Urothelium cell line (cell line): Measurements from ENCODE around the gene NLRP9.
"Not testable (repeated sequence)": the region's sequence is repeated elsewhere in the genome, so short reads cannot be mapped to it uniquely, and the experiment has no call there.

Experiments used
- DNase-seq: peaks from one replicate; pipeline ENCODE4 v3.0.0; 2011; ENCODE audit warnings: low spot score, mixed read lengths
- FAIRE-seq: peaks from 2 replicates; lab custom pipeline; 2011; peaks lifted over from hg19 to GRCh38; lab: Jason Lieb, UNC

NLRP9 gene

GRCh38 chr19:55738302-55738701, at the start of gene NLRP9:
Gene NLRP9, minus strand, starts transcription at chr19:55738402. Its CDS starts 28 bp downstream, at chr19:55738374.
- DNase-seq (no peak), FAIRE-seq (no peak)

DNA sequence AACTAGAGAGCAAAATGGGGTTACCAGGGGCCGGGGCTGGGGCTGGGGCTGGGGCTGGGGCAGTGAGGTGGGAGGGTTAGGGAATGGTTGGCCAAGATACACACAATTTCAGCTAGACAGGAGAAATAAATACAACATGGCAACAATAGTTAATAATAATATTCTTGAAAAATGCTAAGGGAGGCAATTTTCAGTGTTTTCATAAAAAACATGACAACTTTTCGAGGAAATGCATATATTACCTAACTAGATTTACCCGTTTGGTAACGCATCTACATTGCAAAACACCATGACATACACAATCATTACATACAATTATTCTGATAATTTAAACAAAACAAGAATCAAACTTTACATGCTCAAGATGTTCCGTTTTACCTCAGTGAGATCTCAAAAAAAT, 42.9 kb upstream of the NLRP9 start:
- DNase-seq (no peak), FAIRE-seq (no peak)

DNA sequence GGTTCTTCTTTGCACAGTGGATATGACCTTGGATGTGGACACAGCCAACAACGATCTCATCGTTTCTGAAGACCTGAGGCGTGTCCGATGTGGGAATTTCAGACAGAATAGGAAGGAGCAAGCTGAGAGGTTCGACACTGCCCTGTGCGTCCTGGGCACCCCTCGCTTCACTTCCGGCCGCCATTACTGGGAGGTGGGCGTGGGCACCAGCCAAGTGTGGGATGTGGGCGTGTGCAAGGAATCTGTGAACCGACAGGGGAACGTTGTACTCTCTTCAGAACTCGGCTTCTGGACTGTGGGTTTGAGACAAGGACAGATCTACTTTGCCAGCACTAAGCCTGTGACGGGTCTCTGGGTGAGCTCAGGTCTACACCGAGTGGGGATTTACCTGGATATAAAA, 40.1 kb upstream of the NLRP9 start:
- FAIRE-seq (no peak), DNase-seq (peak; percentile 23)

DNA sequence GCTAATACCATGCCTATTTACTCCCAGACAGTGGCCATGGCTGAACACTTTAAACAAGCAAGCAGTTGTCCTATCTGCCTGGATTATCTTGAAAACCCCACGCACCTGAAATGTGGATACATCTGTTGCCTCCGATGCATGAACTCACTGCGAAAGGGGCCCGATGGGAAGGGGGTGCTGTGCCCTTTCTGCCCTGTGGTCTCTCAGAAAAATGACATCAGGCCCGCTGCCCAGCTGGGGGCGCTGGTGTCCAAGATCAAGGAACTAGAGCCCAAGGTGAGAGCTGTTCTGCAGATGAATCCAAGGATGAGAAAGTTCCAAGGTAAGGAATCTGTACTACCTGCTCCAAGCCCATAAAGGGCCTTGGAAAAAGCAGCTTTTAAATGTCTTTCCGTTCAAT, 39.3 kb upstream of the NLRP9 start:
- no peak for FAIRE-seq
- peak; percentile 59 for DNase-seq

- not testable (repeated sequence) for FAIRE-seq, DNase-seq
Measured at GRCh38 chr19:55769632-55770031, 31.4 kb upstream of the NLRP9 start.

DNA sequence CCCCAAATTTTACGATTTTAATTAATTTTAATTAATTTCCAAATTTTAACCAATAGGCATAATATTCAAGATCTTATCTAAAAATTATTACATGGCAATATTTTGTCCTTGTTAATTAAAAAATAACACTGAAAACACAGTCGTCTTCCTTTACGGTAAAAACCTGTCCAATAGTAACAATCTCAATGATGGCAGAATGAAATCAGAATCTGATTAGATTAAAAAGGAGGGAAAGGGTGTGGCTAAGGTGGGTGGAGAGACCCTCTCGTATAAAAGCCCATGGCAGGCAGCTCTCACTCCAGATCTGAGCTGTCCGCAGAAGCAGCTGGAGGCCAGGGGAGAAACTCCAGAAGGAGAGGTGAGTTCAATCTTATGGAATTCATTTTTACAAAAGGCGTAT, 30.6 kb upstream of the NLRP9 start, which contains the start of gene RFPL4AL1:
Gene RFPL4AL1 (plus strand): TSS at position 301 of the 400 bp plus-strand sequence. CDS start 2,687 bp downstream, outside the sequence.
- FAIRE-seq, DNase-seq: not testable (repeated sequence)

DNA sequence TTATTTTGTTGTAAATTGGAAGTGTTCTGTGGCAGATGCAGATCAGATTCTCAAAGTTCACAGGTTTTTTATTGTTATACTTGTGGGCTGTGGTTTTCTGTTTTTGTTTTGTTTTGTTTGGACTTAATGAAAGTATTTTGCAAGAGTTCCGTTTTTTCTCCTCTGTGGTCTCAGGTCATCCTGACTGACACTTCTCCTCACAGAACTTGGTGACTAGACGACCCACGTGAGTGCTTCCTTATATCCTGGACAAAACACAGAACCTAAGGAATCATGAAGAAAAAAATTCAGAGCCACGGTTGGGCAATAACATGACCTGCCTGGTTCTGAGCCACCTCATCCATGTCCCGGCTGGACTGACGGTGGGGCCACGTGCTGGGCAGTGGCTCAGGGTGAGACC, 28.3 kb upstream of the NLRP9 start:
- DNase-seq (no peak), FAIRE-seq (no peak)

DNA sequence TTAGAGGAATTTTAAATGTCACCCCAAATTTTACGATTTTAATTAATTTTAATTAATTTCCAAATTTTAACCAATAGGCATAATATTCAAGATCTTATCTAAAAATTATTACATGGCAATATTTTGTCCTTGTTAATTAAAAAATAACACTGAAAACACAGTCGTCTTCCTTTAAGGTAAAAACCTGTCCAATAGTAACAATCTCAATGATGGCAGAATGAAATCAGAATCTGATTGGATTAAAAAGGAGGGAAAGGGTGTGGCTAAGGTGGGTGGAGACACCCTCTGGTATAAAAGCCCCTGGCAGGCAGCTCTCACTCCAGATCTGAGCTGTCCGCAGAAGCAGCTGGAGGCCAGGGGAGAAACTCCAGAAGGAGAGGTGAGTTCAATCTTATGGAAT, 20.6 kb upstream of the NLRP9 start, which contains the start of gene RFPL4A:
Gene RFPL4A (plus strand): TSS at position 301 of the 400 bp plus-strand sequence. CDS start 2,704 bp downstream, outside the sequence.
- FAIRE-seq = not testable (repeated sequence)
- peak; percentile 29 for DNase-seq

- not testable (repeated sequence) for DNase-seq, FAIRE-seq
Measured at GRCh38 chr19:55756808-55757207, 18.6 kb upstream of the NLRP9 start.

DNA sequence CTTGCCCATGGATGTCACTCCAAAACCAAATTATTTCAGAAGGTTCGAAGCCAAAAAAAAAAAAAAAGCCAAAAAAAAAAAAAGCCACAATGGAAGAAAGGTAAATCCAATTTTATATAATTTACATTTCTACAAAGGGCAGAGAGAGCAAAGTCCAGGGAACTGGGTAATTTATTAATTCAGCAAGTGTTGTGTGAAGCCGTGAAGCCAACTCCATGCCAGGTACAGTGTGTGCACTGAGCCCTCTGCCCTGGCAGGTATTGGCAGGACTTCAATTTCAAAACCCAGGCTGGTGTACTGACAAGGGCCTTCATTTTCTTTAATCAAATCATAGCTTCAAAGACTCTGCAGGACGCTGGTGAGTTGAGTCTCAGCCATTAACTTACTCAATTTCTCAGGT, 15.2 kb upstream of the NLRP9 start:
- FAIRE-seq = no peak
- DNase-seq = no peak

DNA sequence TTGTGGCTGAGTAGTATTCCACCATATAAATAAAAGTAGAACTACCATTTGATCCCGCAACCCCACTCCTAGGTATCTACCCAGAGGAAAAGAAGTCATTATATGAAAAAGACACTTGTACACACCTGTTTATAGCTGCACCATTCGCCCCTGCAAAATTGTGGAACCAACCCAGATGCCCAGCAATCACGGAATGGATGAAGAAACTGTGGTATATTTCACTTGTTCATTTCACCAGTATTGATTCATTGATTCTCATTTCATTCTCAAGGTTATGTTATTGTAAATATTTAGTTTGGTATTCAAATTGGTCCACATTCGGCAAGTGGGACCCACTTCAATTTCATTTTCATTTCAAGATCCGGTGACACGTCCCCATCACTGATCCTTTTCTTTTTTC, 12.5 kb upstream of the NLRP9 start:
- DNase-seq (no peak), FAIRE-seq (no peak)

DNA sequence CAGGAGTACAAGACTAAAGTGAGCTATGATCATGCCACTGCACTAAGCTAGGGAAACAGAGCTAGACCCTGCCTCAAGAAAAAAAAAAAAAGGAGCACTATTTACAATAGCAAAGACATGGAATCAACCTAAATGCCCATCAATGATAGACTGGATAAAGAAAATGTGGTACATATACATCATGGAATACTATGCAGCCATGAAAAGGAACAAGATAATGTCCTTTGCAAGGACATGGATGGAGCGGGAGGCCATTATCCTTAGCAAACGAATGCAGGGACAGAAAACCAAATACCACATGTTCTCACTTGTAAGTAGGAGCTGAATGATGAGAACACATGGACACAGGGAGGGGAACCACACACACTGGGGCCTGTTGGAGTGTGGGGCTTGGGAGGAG, 7.8 kb downstream of the NLRP9 start:
- not testable (repeated sequence) for FAIRE-seq, DNase-seq

- FAIRE-seq (no peak), DNase-seq (no peak)
Measured at GRCh38 chr19:55723491-55723890, 14.7 kb downstream of the NLRP9 start.

GRCh38 chr19:55720801-55721200, 17.4 kb downstream of the NLRP9 start:
- FAIRE-seq (no peak), DNase-seq (no peak)

DNA sequence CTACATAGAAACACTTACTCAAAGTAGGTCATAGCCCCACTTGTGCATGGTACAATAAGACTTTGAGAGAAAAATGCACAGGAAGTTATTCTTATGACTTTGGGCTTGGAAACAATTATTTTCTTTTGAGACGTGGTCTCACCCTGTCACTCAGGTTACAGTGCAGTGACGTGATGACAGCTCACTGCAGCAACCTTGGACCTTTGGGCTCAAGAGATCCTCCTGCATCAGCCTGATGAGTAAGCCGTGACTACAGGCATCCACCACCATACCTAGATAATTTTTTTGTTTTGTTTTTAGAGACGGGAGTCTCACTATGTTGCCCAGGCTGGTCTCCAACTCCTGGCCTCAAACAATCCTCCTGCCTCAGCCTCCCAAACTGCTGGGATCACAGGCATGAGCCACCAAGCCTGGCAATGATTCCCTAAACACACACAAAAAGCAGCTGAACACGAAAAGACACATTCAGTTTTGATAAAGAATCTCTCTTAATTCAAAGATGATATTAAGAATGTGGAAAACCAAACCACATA, 17.9 kb downstream of the NLRP9 start:
- DNase-seq = no peak
- no peak for FAIRE-seq

- not testable (repeated sequence) for FAIRE-seq, DNase-seq
Measured at GRCh38 chr19:55717879-55718711, 20.1 kb downstream of the NLRP9 start.

- no peak for FAIRE-seq
Measured at GRCh38 chr19:55717251-55717650, 21.0 kb downstream of the NLRP9 start.

DNA sequence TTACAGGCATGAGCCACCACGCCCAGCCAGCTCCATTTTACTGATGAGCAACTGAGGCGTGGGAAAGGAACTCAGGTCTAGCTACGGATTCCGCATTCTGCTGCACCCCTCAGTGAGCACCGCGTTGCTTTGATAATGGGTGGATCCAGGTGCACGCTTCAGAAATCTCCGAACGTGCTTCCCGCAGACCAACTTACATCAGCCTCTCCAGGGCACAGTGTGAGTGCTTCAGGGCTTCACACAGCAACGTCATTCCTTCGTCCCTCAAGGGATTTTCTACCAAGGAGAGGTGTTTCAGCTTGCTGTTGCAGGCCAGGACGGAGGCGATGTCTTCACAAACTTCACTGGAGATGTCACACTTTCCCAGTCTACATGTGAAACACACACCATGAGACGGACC, 21.7 kb downstream of the NLRP9 start:
- DNase-seq (no peak), FAIRE-seq (no peak)

More at GRCh38 chr19:55717251-55717650, 21.0 kb downstream of the NLRP9 start:
- DNase-seq = no peak

DNA sequence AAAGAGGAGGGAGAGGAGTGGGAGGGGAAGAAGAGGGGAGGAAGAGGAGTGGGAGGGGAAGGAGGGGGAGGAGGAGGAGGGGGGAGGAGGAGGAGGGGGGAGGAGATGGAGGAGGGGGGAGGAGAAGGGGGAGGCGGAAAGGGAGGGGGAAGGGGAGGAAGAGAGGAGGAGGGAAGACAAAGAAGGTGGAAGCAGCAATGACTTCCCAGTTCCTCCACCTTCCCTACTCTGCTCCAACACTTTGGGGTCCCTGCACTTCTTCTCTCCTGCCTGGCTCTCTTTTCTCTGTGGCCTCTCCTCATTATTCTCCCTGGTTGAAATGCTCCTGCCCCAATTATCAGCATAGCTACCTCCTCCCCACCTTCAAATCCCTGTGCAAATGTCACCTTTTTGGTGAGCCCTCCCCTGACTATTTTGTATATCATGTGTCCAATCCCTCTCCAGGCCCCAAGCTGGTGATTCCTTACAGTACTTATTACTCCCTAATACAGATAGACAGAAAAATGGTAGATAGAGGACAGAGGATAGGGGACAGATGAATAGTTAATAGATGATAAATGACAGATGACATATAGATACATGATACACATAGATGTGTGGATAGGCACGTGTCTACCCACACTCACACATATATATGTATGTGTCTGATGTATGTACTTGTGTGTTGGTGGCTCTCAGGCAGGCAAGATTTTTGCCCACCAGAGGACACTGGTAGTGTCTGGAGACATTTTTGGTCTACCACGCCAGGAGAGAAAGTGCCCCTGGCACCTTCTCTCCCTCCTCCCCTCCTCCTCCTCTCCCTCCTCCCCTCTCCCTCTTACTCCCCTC, 25.2 kb downstream of the NLRP9 start:
- FAIRE-seq (no peak), DNase-seq (no peak)

DNA sequence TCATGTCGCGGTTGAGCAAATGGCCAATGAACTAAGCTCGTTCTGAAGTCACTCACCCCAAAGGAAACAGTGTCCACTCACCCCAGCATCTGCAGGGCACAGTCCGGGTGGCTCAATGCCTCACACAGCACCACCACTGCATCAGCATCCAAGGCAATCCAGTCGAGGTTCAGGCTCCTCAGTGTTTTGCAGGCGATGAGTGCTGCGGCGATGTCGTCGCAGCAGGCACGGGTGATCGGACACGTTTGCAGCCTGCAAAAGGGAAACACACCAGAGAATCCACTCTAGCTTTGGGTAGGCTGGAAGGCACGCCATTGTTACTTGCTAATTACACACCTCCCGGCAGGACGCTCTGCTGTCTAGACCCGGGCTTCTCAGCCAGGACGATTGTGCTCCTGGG, 26.5 kb downstream of the NLRP9 start:
- FAIRE-seq = no peak
- DNase-seq = no peak

DNA sequence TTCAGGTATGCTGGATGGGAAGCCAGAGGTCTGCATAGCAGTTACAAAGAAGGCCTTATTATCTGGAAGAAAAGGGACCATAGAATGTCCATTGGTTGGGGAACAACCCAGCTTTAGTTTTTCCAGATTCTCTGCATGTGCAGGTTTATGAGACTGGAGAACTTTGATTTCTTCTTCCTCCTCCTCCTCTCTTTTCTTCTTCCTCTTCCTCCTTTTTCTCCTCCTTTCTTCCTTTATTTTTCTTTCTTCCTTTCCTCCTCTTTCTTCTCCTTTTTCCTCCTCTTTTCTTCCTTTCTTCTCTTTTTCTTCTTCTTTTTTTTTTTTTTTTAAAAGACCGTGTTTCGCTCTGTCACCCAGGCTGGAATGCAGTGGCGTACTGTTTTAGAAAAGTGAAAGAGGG, 32.2 kb downstream of the NLRP9 start:
- FAIRE-seq (no peak), DNase-seq (no peak)
